HEK293 (cell line): Measurements from ENCODE around the gene CFAP97.
A peak's percentile ranks its signal among the peaks of the same experiment; 100 is the strongest.

Experiments used
- CTCF ChIA-PET: fragments of 350-600 bp; formaldehyde crosslinking; extraction: SDS; loops from one replicate; lab custom pipeline; 2021; ENCODE audit warnings: antibody characterized with exemption; lab: Yijun Ruan, JAX
- POLR2A ChIA-PET: fragments of 300-600 bp; formaldehyde crosslinking; extraction: SDS; loops from one replicate; lab custom pipeline; 2020; ENCODE audit warnings: antibody characterized with exemption, inconsistent platforms; lab: Yijun Ruan, JAX
- H3K27ac ChIP-seq: fragments of 200-500 bp; sonication (Bioruptor generic); 2 replicates; pipeline ENCODE4 v1.5.1; 2014; ENCODE audit warnings: low read depth, low read length, control low read depth, inconsistent platforms; ENCODE audit errors: extremely low read depth
- H3K36me3 ChIP-seq, 2 experiments: fragments of 200-500 bp in 1 of 2; sonication (Bioruptor generic) in 1 of 2; 1 replicate in 1 of 2; 2 replicates in 1 of 2; pipeline ENCODE4 v1.5.1; 2014 to 2017; ENCODE audit warnings: inconsistent platforms in 2 of 2, low read length in 2 of 2; ENCODE audit not compliant: control insufficient read depth in 2 of 2, insufficient read depth in 1 of 2
- H3K4me1 ChIP-seq: fragments of 200-500 bp; sonication (Bioruptor generic); 2 replicates; pipeline ENCODE4 v1.5.1; 2014; ENCODE audit warnings: mild to moderate bottlenecking, low read length, inconsistent platforms; ENCODE audit not compliant: control insufficient read depth, insufficient read depth
- H3K4me3 ChIP-seq: 2 replicates; pipeline ENCODE4 v1.5.1; 2011; ENCODE audit warnings: low read depth, mild to moderate bottlenecking, control low read depth, low read length, moderate library complexity
- H3K9me3 ChIP-seq: fragments of 200-500 bp; sonication (Bioruptor generic); 2 replicates; pipeline ENCODE4 v1.5.1; 2014; ENCODE audit warnings: low read depth, low read length, inconsistent platforms; ENCODE audit not compliant: control insufficient read depth, insufficient read depth
- GLIS1 ChIP-seq: fragments of 450-650 bp; formaldehyde crosslinking; IDR thresholded peaks from 2 replicates; pipeline ENCODE4 v1.5.1; 2016; ENCODE audit warnings: missing biosample characterization, missing genetic modification characterization
- PRDM2 ChIP-seq: fragments of 450-650 bp; formaldehyde crosslinking; IDR thresholded peaks from 2 replicates; pipeline ENCODE4 v1.5.1; 2016; ENCODE audit warnings: missing biosample characterization, missing genetic modification characterization, borderline replicate concordance
- ZBTB21 ChIP-seq: fragments of 450-650 bp; formaldehyde crosslinking; IDR thresholded peaks from 2 replicates; pipeline ENCODE4 v1.5.1; 2017; ENCODE audit warnings: missing biosample characterization, missing genetic modification characterization
- ZBTB7A ChIP-seq: fragments of 450-650 bp; formaldehyde crosslinking; IDR thresholded peaks from 2 replicates; pipeline ENCODE4 v1.5.1; 2016; ENCODE audit warnings: low read depth, missing biosample characterization, missing genetic modification characterization
- ZNF266 ChIP-seq: fragments of 450-650 bp; formaldehyde crosslinking; IDR thresholded peaks from 2 replicates; pipeline ENCODE4 v1.5.1; 2016; ENCODE audit warnings: missing biosample characterization, missing genetic modification characterization, low read depth
- ZNF292 ChIP-seq: fragments of 450-650 bp; formaldehyde crosslinking; IDR thresholded peaks from 2 replicates; pipeline ENCODE4 v1.5.1; 2016; ENCODE audit warnings: low read depth, missing biosample characterization, missing genetic modification characterization, borderline replicate concordance
- ZNF416 ChIP-seq: fragments of 450-650 bp; formaldehyde crosslinking; IDR thresholded peaks from 2 replicates; pipeline ENCODE4 v1.5.1; 2016; ENCODE audit warnings: missing biosample characterization, missing genetic modification characterization
- ZNF513 ChIP-seq: fragments of 450-650 bp; IDR thresholded peaks from 2 replicates; pipeline ENCODE4 v1.5.1; 2018; ENCODE audit warnings: missing biosample characterization, missing genetic modification characterization
- ZNF677 ChIP-seq: fragments of 450-650 bp; IDR thresholded peaks from 2 replicates; pipeline ENCODE4 v1.5.0; 2018; ENCODE audit warnings: missing biosample characterization, mild to moderate bottlenecking, missing genetic modification characterization, moderate library complexity
- TF ChIP-seq, protein P1 (sequence below): fragments of 450-650 bp; formaldehyde crosslinking; IDR thresholded peaks from 2 replicates; pipeline ENCODE4 v1.5.1; 2017; ENCODE audit warnings: missing biosample characterization, missing genetic modification characterization

Gene CFAP97

GRCh38 chr4:185190306-185190856, 13.4 kb downstream of the CFAP97 start:
- Histone ChIP-seq H3K4me3 (no peak overlapping the region), H3K27ac (no peak overlapping the region), H3K36me3 (peaks cover 4 to 17% of the 10 kb centered on the region in 2 experiments; a peak in 2 of 3 replicates), H3K9me3 (no peaks in the 10 kb centered on the region), H3K4me1 (peaks cover 2% of the 10 kb centered on the region; the same call in 1 of the 2 replicates)
- ChIA-PET POLR2A (no interaction called here), CTCF (no interaction called here)
- peak; percentile 62 for TF ChIP-seq ZNF513 (tag by site-specific recombination)
- TF ChIP-seq, protein P1, sequence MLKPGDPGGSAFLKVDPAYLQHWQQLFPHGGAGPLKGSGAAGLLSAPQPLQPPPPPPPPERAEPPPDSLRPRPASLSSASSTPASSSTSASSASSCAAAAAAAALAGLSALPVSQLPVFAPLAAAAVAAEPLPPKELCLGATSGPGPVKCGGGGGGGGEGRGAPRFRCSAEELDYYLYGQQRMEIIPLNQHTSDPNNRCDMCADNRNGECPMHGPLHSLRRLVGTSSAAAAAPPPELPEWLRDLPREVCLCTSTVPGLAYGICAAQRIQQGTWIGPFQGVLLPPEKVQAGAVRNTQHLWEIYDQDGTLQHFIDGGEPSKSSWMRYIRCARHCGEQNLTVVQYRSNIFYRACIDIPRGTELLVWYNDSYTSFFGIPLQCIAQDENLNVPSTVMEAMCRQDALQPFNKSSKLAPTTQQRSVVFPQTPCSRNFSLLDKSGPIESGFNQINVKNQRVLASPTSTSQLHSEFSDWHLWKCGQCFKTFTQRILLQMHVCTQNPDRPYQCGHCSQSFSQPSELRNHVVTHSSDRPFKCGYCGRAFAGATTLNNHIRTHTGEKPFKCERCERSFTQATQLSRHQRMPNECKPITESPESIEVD (tag by site-specific recombination), result no peak

DNA sequence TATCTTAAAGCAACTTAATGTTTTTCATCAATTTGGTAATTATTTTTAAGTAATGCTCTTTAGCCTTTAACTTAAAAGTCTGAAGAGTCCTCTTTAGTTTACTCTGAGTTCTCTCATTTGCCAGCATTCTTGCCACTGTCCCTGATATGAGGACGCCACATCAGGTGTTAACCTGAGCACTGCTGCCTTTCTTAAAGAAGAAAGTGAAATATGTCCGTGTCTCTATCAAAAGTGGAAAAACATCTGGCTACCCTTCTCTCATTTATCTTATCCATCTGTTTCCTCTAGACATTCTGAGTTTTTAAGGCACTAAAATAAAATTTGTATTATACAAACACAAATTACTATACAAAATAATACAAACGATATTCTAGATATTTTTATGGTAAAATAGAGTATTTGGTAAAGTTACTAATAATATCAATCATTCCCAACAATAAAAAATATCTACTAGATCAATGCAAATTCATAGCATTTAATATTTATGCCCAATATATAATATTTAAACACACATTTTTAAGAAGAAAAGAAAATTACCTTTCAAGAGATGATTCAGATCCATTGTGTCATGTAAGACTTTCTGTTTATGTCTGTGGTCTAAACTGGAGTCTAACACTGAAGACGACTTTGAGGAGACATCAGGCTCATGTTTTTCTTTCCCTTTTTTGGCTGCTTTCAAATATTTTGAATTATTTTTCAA, 14.0 kb downstream of the CFAP97 start:
- CTCF ChIA-PET, result no interaction called here
- H3K36me3 ChIP-seq, result peaks cover 4 to 17% of the 10 kb centered on the region in 2 experiments; a peak in 2 of 3 replicates
- no peaks in the 10 kb centered on the region for H3K9me3 ChIP-seq
- no peak overlapping the region for H3K4me3 ChIP-seq
- no peaks in the 10 kb centered on the region for H3K4me1 ChIP-seq
- H3K27ac ChIP-seq, result no peak overlapping the region
- TF ChIP-seq ZBTB7A (tag by site-specific recombination) (no peak), GLIS1 (tag by site-specific recombination) (no peak), ZNF416 (no peak), PRDM2 (tag by site-specific recombination) (no peak), ZNF292 (no peak)
- TF ChIP-seq, all 188 proteins: peak for 0
- POLR2A ChIA-PET, result no interaction called here

GRCh38 chr4:185186769-185187168, 17.0 kb downstream of the CFAP97 start:
- ChIA-PET POLR2A (no interaction called here), CTCF (no interaction called here)
- H3K27ac ChIP-seq, result no peak overlapping the region
- no peaks in the 10 kb centered on the region for H3K4me1 ChIP-seq
- peaks cover 4 to 17% of the 10 kb centered on the region in 2 experiments; a peak in 2 of 3 replicates for H3K36me3 ChIP-seq
- TF ChIP-seq ZNF266 (tag by site-specific recombination) (no peak), ZNF677 (tag by site-specific recombination) (no peak), ZBTB21 (tag by site-specific recombination) (no peak)
- no peak overlapping the region for H3K4me3 ChIP-seq
- H3K9me3 ChIP-seq, result no peaks in the 10 kb centered on the region
